Endothelial cell of umbilical vein (primary cell): Measurements from ENCODE around the gene COASY. TPM values are rescaled to one million over a fixed set of nuclear protein-coding genes. Genes with fewer than 3 reads are reported as not detected.
"Not testable (repeated sequence)": the region's sequence is repeated elsewhere in the genome, so short reads cannot be mapped to it uniquely, and the experiment has no call there.

ENCODE experiments used
- BruUV-seq: library from RNA; stranded (reverse); fragments of 400-500 nt; replicated peaks from 2 replicates; lab custom pipeline; 2021; lab: Mats Ljungman, UMichigan
- CTCF ChIA-PET: fragments of 300-600, 350-600 bp; sonication (Branson Sonifier 250); formaldehyde crosslinking; loops from one replicate; lab custom pipeline; 2021; ENCODE audit warnings: antibody characterized with exemption, inconsistent platforms; lab: Charles Lee
- POLR2A ChIA-PET: fragments of 300-600, 350-600 bp; sonication (Branson Sonifier 250); formaldehyde crosslinking; loops from one replicate; lab custom pipeline; 2021; ENCODE audit warnings: antibody characterized with exemption, inconsistent platforms; lab: Charles Lee
- DNase-seq: peaks from one replicate; pipeline ENCODE4 v3.0.0-alpha.2; 2011; ENCODE audit warnings: low read depth, low spot score
- FAIRE-seq: peaks from 2 replicates; lab custom pipeline; 2011; peaks lifted over from hg19 to GRCh38; lab: Jason Lieb, UNC
- H2AFZ ChIP-seq: 2 replicates; pipeline ENCODE4 v1.6.0; 2012; ENCODE audit warnings: low read depth, low read length, control low read depth, inconsistent platforms
- H3K27ac ChIP-seq: 2 replicates; pipeline ENCODE4 v1.5.1; 2011; ENCODE audit warnings: low read depth, mild to moderate bottlenecking, control low read depth, low read length, moderate library complexity; ENCODE audit not compliant: insufficient read depth
- H3K27me3 ChIP-seq, 2 experiments: 2 replicates each; pipeline versions ENCODE4 v1.6.0 to v1.6.1; 2011; ENCODE audit warnings: low read length in 2 of 2, mixed read lengths in 1 of 2; ENCODE audit not compliant: control insufficient read depth in 2 of 2, insufficient read depth in 2 of 2
- H3K36me3 ChIP-seq, 2 experiments: 2 replicates in 1 of 2; 3 replicates in 1 of 2; pipeline ENCODE4 v1.5.1; 2011; ENCODE audit warnings: low read length in 2 of 2, mild to moderate bottlenecking in 1 of 2, moderate library complexity in 1 of 2; ENCODE audit not compliant: control insufficient read depth in 2 of 2, insufficient read depth in 2 of 2; ENCODE audit errors: extremely low read depth in 1 of 2
- H3K4me1 ChIP-seq: 3 replicates; pipeline ENCODE4 v1.5.1; 2011; ENCODE audit warnings: mild to moderate bottlenecking, low read length; ENCODE audit not compliant: control insufficient read depth, insufficient read depth; ENCODE audit errors: extremely low read depth
- H3K4me2 ChIP-seq: 2 replicates; pipeline ENCODE4 v1.6.1; 2011; ENCODE audit warnings: low read length, control low read depth, mixed read lengths; ENCODE audit not compliant: insufficient read depth
- H3K4me3 ChIP-seq, 3 experiments: fragments of 200-600 bp in 1 of 3; sonication (generic), shearing (Covaris generic) in 1 of 3; replicated peaks in 1 of 3; 2 replicates each; pipeline ENCODE4 v1.5.1; 2011 to 2016; ENCODE audit warnings: control low read depth in 3 of 3, low read length in 3 of 3, mild to moderate bottlenecking in 2 of 3, inconsistent platforms in 1 of 3, low read depth in 1 of 3, moderate library complexity in 1 of 3; ENCODE audit not compliant: insufficient read depth in 1 of 3
- H3K79me2 ChIP-seq: 2 replicates; pipeline ENCODE4 v1.6.0; 2012; ENCODE audit warnings: low read length, inconsistent platforms; ENCODE audit not compliant: control insufficient read depth, insufficient read depth
- H3K9ac ChIP-seq: replicated peaks from 2 replicates; pipeline ENCODE3; 2011; ENCODE audit warnings: low read length, control low read depth; ENCODE audit not compliant: insufficient read depth; ENCODE audit errors: extremely low read depth
- H3K9me1 ChIP-seq: replicated peaks from 3 replicates; pipeline ENCODE4 v1.6.0; 2011; ENCODE audit warnings: mild to moderate bottlenecking, low read length; ENCODE audit not compliant: control insufficient read depth, insufficient read depth; ENCODE audit errors: extremely low read depth
- H3K9me3 ChIP-seq: replicated peaks from 2 replicates; pipeline ENCODE4 v1.5.1; 2012; ENCODE audit warnings: low read length, inconsistent platforms; ENCODE audit not compliant: control insufficient read depth, insufficient read depth
- H4K20me1 ChIP-seq: replicated peaks from 2 replicates; pipeline ENCODE3; 2011; ENCODE audit warnings: mild to moderate bottlenecking, low read length; ENCODE audit not compliant: control insufficient read depth, insufficient read depth; ENCODE audit errors: extremely low read depth
- CTCF ChIP-seq, 2 donors: IDR thresholded peaks; 1 replicate in 1 of 2; 2 replicates in 1 of 2; pipeline ENCODE4 v1.5.1; 2011; ENCODE audit warnings: low read length in 2 of 2, mild to moderate bottlenecking in 2 of 2, moderate library complexity in 2 of 2, control low read depth in 1 of 2, inconsistent platforms in 1 of 2, low read depth in 1 of 2; ENCODE audit not compliant: insufficient read depth in 1 of 2; ENCODE audit errors: extremely low read depth in 1 of 2
- EZH2 ChIP-seq: IDR thresholded peaks from 2 replicates; pipeline ENCODE4 v1.6.1; 2012; ENCODE audit warnings: borderline replicate concordance, low read depth, mild to moderate bottlenecking, moderate library complexity, low read length, inconsistent platforms; ENCODE audit not compliant: severe bottlenecking
- FOS ChIP-seq: IDR thresholded peaks from 2 replicates; pipeline ENCODE4 v1.6.1; 2011; ENCODE audit warnings: mild to moderate bottlenecking, low read length, moderate library complexity, borderline replicate concordance; ENCODE audit not compliant: insufficient read depth
- GATA2 ChIP-seq: IDR thresholded peaks from 2 replicates; pipeline ENCODE4 v1.7.0; 2011; ENCODE audit warnings: low read depth, mild to moderate bottlenecking, moderate library complexity, mixed read lengths, low read length; ENCODE audit not compliant: insufficient read length, insufficient read depth
- JUN ChIP-seq: IDR thresholded peaks from 2 replicates; pipeline ENCODE4 v1.6.1; 2011; ENCODE audit warnings: borderline replicate concordance, low read depth; ENCODE audit not compliant: insufficient read length, insufficient read depth
- MAX ChIP-seq: IDR thresholded peaks from 2 replicates; pipeline ENCODE4 v1.6.1; 2011; ENCODE audit not compliant: insufficient read depth, insufficient read length
- MYC ChIP-seq: IDR thresholded peaks from one replicate; pipeline ENCODE4 v1.6.1; 2011; ENCODE audit warnings: mild to moderate bottlenecking, low read depth, low read length
- POLR2A ChIP-seq: IDR thresholded peaks from 2 replicates; pipeline ENCODE4 v1.6.1; 2012; ENCODE audit warnings: low read depth, mild to moderate bottlenecking, control low read depth, low read length
- POLR2AphosphoS5 ChIP-seq: IDR thresholded peaks from 2 replicates; pipeline ENCODE4 v1.6.1; 2012; ENCODE audit warnings: low read depth, mild to moderate bottlenecking, control low read depth, low read length, moderate library complexity; ENCODE audit not compliant: insufficient read depth
- dilution Hi-C: fragments of 300-500 bp; cut with MboI; formaldehyde crosslinking; loops from one replicate; pipeline ENCODE4 v1.15.0; 2019; ENCODE audit warnings: low sequenced_read_pairs; ENCODE audit not compliant: extremely low pct_ligation_motif_present
- intact Hi-C: fragments of 100-400 bp; cut with micrococcal nuclease; formaldehyde crosslinking; loops from one replicate; pipeline ENCODE4 v1.10.0; 2022
- polyA plus RNA-seq, 4 experiments: library from polyadenylated mRNA; depleted of rRNA in 3 of 4; stranded (reverse) in 3 of 4; unstranded in 1 of 4; fragments of >200 nt; gene quantifications; 2 replicates each; pipeline versions ENCODE4 v1.2.1 to v1.2.3, GENCODE V29; 2011 to 2012; ENCODE audit warnings: missing spikeins in 1 of 4
- total RNA-seq: library from RNA; stranded (reverse); gene quantifications from 2 replicates; pipeline ENCODE4 v1.2.3, GENCODE V29; 2021

Gene COASY
- total and polyA plus RNA-seq, 2 donors (not counting 3 experiments of a cell fraction or from before 2014, with no cell fraction given) = 39.6 to 69.2 TPM

GRCh38 chr17:42538482-42538881, 23.5 kb upstream of the COASY start:
- CTCF ChIA-PET = interaction anchor here (3.1 kb wide), 1 partner anchor 11 kb away, joined by 14 read pairs; no protein-coding TSS in a partner anchor
- H3K4me3 ChIP-seq = no peak overlapping the region
- intact Hi-C loops = no loop called here
- peaks cover 4% of the 10 kb centered on the region for H3K79me2 ChIP-seq
- H3K4me1 ChIP-seq = peaks cover 23% of the 10 kb centered on the region
- no peak overlapping the region for H3K4me2 ChIP-seq
- H3K9me1 ChIP-seq = no peaks in the 10 kb centered on the region
- dilution Hi-C loops = no loop called here
- peaks cover 2 to 10% of the 10 kb centered on the region in 2 experiments for H3K36me3 ChIP-seq
- no peaks in the 10 kb centered on the region for H4K20me1 ChIP-seq
- no peak overlapping the region for H3K9ac ChIP-seq
- FAIRE-seq = no peak
- no peaks in the 10 kb centered on the region for H3K27me3 ChIP-seq
- TF ChIP-seq POLR2AphosphoS5 (no peak), MAX (no peak), POLR2A (no peak), FOS (no peak), JUN (no peak), CTCF (IDR thresholded peaks at IDR 0.05; ENCODE audit: extremely low read depth in 1 of 2, insufficient read depth in 1 of 2, low read depth in 1 of 2, low read length in 2 of 2) (no peak), EZH2 (no peak), GATA2 (no peak), MYC (no peak)
- no peaks in the 10 kb centered on the region for H3K9me3 ChIP-seq
- DNase-seq = no peak
- POLR2A ChIA-PET = no interaction called here
- H3K27ac ChIP-seq = no peak overlapping the region
- H2AFZ ChIP-seq = no peak overlapping the region
- no TSS peak for BruUV-seq

- H3K27ac ChIP-seq, H2AFZ ChIP-seq, dilution Hi-C loops, H3K79me2 ChIP-seq, H3K27me3 ChIP-seq, H3K36me3 ChIP-seq, H3K9me3 ChIP-seq, intact Hi-C loops, DNase-seq, H3K9ac ChIP-seq, H3K4me3 ChIP-seq, H4K20me1 ChIP-seq, H3K9me1 ChIP-seq, BruUV-seq, H3K4me2 ChIP-seq, FAIRE-seq: not testable (repeated sequence)
- CTCF ChIA-PET = interaction anchor here (0.7 kb wide), 1 partner anchor 102 kb away, joined by 3 read pairs; no protein-coding TSS in a partner anchor
- POLR2A ChIA-PET = interaction anchor here (0.7 kb wide), 1 partner anchor 852 kb away, joined by 4 read pairs; no protein-coding TSS in a partner anchor
- peaks cover 20% of the 10 kb centered on the region for H3K4me1 ChIP-seq
Observed at GRCh38 chr17:42540558-42540957, 21.4 kb upstream of the COASY start.
